Vagina (tissue), 2 donors: Measurements from ENCODE around the gene IL20RB.

ENCODE experiments used
- CTCF ChIP-seq, 3 experiments: fragments of 450-650 bp in 2 of 3; fragments of 200-600 bp in 1 of 3; sonication (generic) in 1 of 3; IDR thresholded peaks; one replicate each; pipeline ENCODE4 v1.5.1; 2017 to 2019; ENCODE audit warnings: antibody characterized with exemption in 3 of 3, mild to moderate bottlenecking in 2 of 3, moderate library complexity in 2 of 3
- POLR2A ChIP-seq, 2 donors: fragments of 450-650 bp; IDR thresholded peaks; one replicate each; pipeline ENCODE4 v1.6.1; 2017; ENCODE audit warnings: antibody characterized with exemption in 2 of 2, mild to moderate bottlenecking in 2 of 2, moderate library complexity in 2 of 2
- POLR2AphosphoS5 ChIP-seq, 2 donors: sonication (generic); formaldehyde crosslinking; IDR thresholded peaks; one replicate each; pipeline ENCODE4 v1.9.0; 2017; ENCODE audit warnings: antibody characterized with exemption in 2 of 2, mild to moderate bottlenecking in 2 of 2, low read depth in 1 of 2; ENCODE audit not compliant: insufficient read depth in 1 of 2

GRCh38 chr3:136931606-136932005, 26.2 kb upstream of the IL20RB start:
- TF ChIP-seq CTCF (IDR thresholded peaks at IDR 0.05) (no peak), POLR2AphosphoS5 (IDR thresholded peaks at IDR 0.05; ENCODE audit: insufficient read depth in 1 of 2, low read depth in 1 of 2) (no peak), POLR2A (IDR thresholded peaks at IDR 0.05) (no peak)
